HG02973 (cell line): Measurements from ENCODE around the gene TAF3.

Experiments
- ATAC-seq: cut with Tn5 transposase; IDR thresholded peaks from one replicate; pipeline ENCODE4 v1.9.1; 2021; ENCODE audit warnings: moderate library complexity; ENCODE audit not compliant: unreplicated experiment

The TAF3 gene

DNA sequence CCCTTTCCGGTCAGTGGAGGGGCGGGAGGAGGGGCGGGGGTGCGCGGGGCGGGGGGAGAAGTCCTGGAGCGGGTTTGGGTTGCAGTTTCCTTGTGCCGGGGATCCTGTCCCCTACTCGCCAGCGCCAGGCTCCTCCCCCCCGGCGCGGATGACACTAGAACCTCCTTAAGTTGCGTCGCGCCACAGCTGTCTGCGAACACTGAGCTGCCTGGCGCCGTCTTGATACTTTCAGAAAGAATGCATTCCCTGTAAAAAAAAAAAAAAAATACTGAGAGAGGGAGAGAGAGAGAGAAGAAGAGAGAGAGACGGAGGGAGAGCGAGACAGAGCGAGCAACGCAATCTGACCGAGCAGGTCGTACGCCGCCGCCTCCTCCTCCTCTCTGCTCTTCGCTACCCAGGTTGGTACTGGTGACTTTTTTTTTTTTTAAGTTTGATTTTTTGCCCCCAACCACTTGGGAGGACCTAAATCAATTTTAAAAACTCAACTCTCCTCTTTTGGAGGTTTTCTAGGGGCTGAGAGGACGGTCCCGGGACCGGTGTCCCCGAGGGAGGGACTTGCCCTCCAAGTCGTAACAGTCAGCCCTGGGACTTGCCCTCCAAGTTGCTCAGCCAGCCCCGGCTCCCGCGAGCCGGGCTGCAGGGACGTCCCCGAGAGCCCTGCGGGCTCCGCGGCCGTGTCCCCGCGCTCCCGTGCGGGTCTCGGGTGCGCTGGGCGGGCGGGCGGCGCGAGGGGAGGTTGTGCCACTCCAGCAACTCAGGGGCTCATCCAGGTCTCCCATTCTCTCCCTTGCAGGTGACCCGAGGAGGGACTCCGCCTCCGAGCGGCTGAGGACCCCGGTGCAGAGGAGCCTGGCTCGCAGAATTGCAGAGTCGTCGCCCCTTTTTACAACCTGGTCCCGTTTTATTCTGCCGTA is 236.4 kb downstream of the TAF3 start, which contains the start of gene GATA3:
Gene GATA3 (plus strand): TSS at position 195 of the 914 bp plus-strand sequence. CDS start 968 bp downstream, outside the sequence.
- no peak for ATAC-seq

GRCh38 chr10:8055420-8056349 is 237.4 kb downstream of the TAF3 start:
- no peak for ATAC-seq

GRCh38 chr10:8056378-8056777 is 238.1 kb downstream of the TAF3 start:
- no peak for ATAC-seq

GRCh38 chr10:8056871-8057331 is 238.6 kb downstream of the TAF3 start:
- ATAC-seq = peak; percentile 30

GRCh38 chr10:8057636-8058273 is 239.4 kb downstream of the TAF3 start:
- ATAC-seq = no peak

GRCh38 chr10:8058274-8059111 is 240.2 kb downstream of the TAF3 start:
- ATAC-seq = no peak

GRCh38 chr10:8059191-8059936 is 241.1 kb downstream of the TAF3 start:
- no peak for ATAC-seq

DNA sequence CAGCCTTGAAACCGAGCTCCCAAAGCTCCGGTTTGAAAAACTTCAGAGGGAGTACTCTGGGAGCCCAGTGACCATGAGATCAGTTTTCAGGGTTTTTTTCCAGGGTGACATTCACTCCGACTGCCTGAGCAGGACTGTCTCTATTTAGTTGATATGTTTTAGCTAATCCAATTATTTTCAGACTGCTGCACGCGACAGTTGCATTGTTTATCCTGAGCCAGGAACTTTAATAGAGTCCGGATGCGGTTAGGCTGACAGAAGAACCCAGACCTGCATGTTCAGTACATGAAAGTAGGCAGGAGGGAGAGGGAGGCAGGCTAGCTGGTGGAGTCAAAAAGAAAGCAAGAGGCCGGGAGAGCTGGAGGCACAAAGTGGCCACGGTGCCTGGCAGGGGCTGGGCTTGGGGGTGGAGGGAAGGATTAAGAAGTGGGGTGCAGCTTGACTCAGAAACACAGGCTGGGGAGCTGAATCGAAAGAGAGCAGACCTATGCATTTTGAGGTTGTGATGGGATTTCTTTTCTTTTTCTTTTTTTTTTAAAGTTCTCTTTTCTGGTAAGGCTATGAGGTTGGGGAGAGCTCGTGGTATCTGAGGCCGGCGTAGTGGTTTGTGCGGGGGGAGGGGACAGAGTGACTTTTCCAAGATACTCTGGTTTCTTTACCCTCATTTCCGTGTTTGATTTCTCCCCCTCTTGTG is 241.9 kb downstream of the TAF3 start:
- peak; percentile 35 for ATAC-seq

GRCh38 chr10:8060704-8061121 is 242.4 kb downstream of the TAF3 start:
- ATAC-seq = no peak

DNA sequence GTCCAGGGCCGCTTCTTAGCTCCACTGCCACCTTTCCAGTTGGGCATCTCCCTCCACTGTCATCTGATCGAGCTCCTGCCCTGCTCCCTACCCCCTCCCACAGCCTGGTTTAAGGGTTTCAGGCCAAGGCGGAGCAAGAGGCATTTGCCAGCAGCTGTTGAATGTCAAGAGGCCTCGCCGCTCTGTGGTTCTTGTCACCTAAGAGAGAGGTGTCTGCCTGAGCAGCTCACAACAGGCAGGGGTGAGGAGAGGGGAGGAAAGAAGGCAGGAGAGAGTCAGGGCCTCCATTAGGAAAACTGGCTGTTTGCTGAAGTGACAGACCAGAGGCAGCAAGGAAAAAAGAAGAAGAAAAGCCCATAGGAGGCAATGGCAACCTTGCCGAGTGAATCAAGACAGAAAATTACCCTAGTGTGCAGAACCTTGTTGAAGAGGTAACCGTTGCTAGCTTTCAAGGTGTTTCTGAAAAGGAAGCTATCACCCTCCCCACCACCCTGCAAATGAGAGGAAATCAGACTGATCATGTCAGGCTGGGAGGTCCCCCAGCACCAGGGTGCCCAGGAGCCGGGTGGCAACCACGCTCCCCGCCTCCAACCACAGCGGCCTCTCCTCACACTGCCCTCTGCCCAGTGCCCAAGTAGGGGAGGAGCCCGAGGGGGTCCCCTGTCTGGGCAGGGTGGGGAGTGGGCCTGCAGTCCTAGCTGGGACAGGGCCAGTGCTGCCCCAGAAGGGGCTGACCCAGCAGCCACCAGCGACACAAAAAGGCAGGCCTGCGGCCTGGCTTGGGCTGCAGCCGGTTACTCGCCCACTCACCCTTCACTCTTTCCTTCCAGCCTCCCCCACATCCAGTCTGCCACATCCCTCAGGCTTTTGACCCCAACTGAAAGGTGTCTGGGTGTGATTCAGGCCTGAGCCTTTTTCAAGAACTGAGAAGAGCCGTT is 243.2 kb downstream of the TAF3 start:
- no peak for ATAC-seq

DNA sequence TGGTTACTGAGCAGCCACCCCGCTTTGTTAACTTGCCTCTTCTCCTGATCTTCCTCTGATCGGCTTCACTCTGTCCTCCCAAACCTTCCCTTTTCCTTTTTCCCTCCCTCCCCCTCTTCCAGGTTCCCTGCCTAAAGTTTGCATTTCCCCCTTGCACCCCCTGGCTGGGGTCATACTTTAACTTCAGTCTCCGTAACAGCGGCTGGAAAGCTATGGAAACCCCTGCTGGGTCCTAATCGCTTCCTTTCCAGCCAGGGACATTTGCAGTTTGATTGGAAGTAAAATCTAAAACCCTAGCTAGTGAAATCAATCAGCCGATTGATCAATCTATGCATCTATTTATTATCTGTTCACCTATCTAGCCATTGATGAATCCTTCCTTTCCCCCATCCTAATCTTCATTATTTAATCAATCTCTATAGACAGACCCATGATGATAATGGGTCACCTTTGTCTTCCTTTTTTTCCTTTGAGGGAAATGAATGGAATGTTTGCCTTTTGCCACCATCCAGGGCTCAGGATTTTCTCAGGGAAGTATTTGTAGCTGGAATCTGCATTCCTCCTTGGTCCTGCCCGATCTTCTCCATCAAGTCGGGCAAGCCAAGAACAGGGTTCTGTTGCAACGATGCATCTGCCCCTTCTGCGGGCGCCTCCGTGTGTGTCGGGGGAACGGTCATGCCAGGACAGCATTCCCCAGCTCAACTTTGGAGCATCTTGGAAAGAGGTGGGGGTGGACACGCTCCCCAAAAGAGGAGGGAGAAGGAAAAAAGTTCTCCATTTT is 245.0 kb downstream of the TAF3 start:
- no peak for ATAC-seq

- no peak for ATAC-seq
These were observed 245.6 kb downstream of the TAF3 start for GRCh38 chr10:8063935-8064334.

DNA sequence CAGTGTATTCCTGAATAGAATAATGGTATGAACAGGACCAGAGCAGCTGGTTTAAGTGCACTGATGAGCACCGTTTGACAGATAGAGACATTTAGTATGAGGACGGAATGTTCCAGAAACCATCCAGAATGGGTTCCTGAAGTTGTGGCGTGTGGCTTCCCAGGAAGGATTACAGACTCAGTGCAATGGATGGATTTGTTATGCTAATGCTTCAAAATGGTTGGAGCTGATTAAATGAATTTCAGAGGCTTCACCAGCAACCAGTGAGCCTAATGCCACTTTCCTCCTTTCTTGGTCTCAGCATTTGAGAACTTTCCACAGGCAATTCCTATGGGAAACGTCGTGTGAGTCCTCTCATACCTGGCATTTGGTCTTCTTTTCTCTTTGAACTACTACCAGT is 246.1 kb downstream of the TAF3 start:
- ATAC-seq = no peak

DNA sequence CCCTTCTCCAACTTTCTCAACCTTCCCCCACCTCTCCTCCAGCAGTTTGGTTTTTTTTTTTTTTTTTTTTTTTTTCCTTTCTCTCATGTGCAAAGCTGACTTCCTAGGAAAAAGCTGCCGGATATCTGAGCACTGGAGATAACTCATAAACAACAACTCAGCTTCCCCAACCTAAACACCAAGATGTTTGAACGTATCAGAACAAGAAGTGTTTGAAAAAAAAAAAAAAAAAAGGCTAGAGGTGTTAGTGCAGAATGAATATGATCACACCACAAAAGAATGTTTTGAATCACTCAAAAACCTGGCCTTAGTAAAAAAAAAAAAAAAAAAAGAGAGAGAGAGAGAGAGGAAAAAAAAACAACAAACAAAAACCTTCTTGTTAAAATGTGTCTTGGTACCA is 247.3 kb downstream of the TAF3 start:
- ATAC-seq = no peak

GRCh38 chr10:8066124-8066523 is 247.8 kb downstream of the TAF3 start:
- no peak for ATAC-seq
